Neutrophil (primary cell): ENCODE data around the gene SMIM5.
A peak's percentile ranks its signal among the peaks of the same experiment; 100 is the strongest.
"Not testable (repeated sequence)": the region's sequence is repeated elsewhere in the genome, so short reads cannot be mapped to it uniquely, and the experiment has no call there.

Experiments
- H3K27ac ChIP-seq: fragments of 200-600 bp; sonication (generic); 2 replicates; pipeline ENCODE4 v1.5.1; 2016; ENCODE audit warnings: mild to moderate bottlenecking, moderate library complexity
- H3K27me3 ChIP-seq: fragments of 200-600 bp; sonication (generic); 2 replicates; pipeline ENCODE4 v1.6.0; 2016; ENCODE audit warnings: mild to moderate bottlenecking
- H3K36me3 ChIP-seq: fragments of 200-600 bp; sonication (generic); 2 replicates; pipeline ENCODE4 v1.5.1; 2017
- H3K4me1 ChIP-seq, 2 experiments: fragments of 200-600 bp in 1 of 2; sonication (generic) in 1 of 2; 1 replicate in 1 of 2; 2 replicates in 1 of 2; pipeline versions ENCODE4 v1.5.1 to v1.6.1; 2013 to 2016; ENCODE audit warnings: low read depth in 1 of 2, low read length in 1 of 2, mild to moderate bottlenecking in 1 of 2, moderate library complexity in 1 of 2; ENCODE audit not compliant: control insufficient read depth in 1 of 2, insufficient read depth in 1 of 2
- H3K4me3 ChIP-seq, 2 experiments: fragments of 200-600 bp in 1 of 2; sonication (generic) in 1 of 2; 1 replicate in 1 of 2; 2 replicates in 1 of 2; pipeline ENCODE4 v1.5.1; 2013 to 2016; ENCODE audit warnings: low read depth in 1 of 2, low read length in 1 of 2, mild to moderate bottlenecking in 1 of 2, moderate library complexity in 1 of 2
- H3K9me3 ChIP-seq: fragments of 200-600 bp; sonication (generic); 2 replicates; pipeline ENCODE4 v1.5.1; 2016
- CTCF ChIP-seq: fragments of 200-600 bp; sonication (generic); IDR thresholded peaks from 2 replicates; pipeline ENCODE4 v1.5.1; 2016; ENCODE audit warnings: antibody characterized with exemption

The SMIM5 gene

DNA sequence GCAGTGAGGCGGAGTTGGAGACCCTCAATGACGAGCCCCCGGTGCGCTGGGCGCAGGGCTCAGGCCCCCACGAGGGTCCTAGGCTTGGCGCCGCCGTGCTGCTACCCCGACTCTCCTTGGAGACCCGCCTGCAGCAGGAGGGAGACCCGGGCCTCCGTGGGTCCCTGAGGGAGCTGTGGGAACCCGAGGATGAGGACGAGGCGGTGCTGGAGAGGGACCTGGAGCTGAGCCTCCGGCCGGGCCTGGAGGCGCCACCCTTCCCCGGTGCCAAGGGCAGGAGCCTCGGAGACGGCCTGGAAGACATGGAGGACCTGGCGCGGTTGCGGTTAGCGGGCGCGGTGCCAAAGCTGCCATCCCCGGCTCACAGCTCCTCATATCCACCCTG, 43.3 kb upstream of the SMIM5 start:
- no peak for TF ChIP-seq CTCF
- peak overlapping the region; percentile 77 to 93 for H3K4me3 ChIP-seq
- peaks cover 7% of the 10 kb centered on the region for H3K36me3 ChIP-seq
- H3K9me3 ChIP-seq = no peaks in the 10 kb centered on the region
- no peaks in the 10 kb centered on the region for H3K27me3 ChIP-seq
- peak overlapping the region; percentile 52 for H3K27ac ChIP-seq
- H3K4me1 ChIP-seq = peaks cover 17 to 23% of the 10 kb centered on the region in 2 experiments

- Histone ChIP-seq H3K4me1 (peaks cover 17 to 23% of the 10 kb centered on the region in 2 experiments), H3K4me3 (no peak overlapping the region), H3K9me3 (no peaks in the 10 kb centered on the region), H3K27me3 (no peaks in the 10 kb centered on the region), H3K36me3 (peaks cover 11% of the 10 kb centered on the region), H3K27ac (peak overlapping the region; percentile 52)
- TF ChIP-seq CTCF = no peak
Measured at GRCh38 chr17:75590314-75590761, 42.9 kb upstream of the SMIM5 start.

DNA sequence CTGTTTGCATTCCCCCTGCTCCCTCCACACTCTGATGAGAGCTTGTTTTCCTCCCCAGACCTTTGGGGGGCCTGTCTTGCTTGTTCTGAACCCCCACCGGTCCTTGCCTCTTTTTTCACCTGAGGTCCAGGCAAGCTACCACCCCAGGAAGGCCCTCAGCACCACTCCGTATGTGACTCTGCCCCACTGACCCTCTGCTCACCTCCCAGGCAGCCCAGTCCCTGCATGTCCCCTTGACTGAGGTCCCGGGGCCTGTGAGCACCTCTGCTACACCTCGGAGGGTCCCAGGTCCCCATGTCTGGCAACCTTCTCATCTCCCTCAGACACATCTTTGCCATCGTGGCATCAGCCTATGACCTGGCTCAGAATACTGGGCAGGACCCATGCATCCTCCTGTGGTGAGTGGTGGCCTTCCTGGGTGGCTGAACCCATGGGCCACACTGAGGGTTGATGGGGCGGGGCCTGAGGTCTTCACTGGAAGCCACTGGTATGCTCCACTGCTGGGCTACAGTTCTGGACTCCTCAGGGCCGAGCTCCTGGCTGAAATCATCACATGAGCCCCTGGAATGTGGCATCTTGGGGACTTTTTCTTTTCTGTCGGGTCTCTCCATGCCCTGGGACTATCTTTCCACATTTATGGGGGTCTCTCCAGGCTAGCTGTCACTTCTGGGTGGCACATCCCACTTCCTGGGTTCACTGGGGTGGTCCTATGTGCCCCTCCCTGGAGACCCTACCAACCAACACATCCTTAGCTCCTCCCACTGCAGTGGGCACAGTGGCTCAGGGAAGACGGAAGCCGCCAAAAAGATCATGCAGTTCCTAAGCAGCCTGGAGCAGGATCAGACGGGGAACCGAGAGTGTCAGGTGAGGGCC, 42.1 kb upstream of the SMIM5 start:
- no peaks in the 10 kb centered on the region for H3K27me3 ChIP-seq

DNA sequence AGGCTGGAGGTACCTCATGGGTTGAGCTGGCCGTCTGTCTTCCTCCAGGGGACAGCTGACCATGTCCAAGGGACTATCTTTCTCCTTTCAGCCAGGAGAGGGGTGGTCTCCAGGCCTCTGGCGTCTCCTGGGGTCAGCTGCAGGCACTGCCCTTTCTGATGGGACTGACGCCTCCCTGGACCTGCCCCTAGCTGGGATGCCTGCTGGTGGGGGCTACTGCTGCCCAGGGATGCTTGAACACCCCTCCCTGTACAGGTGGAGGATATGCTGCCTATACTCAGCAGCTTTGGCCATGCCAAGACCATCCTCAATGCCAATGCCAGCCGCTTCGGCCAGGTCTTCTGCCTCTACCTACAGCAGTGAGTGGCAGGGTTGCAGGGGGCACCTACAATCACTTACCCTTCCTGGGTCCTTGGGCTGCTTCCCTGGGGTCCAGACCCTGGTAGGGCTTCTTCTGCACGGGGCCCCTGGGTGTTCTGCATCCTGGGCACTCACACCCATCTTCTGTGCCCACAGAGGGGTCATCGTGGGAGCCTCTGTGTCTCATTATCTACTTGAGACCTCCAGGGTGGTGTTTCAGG, 41.4 kb upstream of the SMIM5 start:
- H3K9me3 ChIP-seq = no peaks in the 10 kb centered on the region
- no peak overlapping the region for H3K4me3 ChIP-seq
- peaks cover 17 to 23% of the 10 kb centered on the region in 2 experiments for H3K4me1 ChIP-seq
- no peak overlapping the region for H3K27ac ChIP-seq
- peaks cover 24% of the 10 kb centered on the region for H3K36me3 ChIP-seq
- no peak for TF ChIP-seq CTCF
- H3K27me3 ChIP-seq = no peaks in the 10 kb centered on the region

More for the DNA sequence above, 42.1 kb upstream of the SMIM5 start:
- H3K27ac ChIP-seq = peak overlapping the region; percentile 52
- no peak overlapping the region for H3K4me3 ChIP-seq
- no peaks in the 10 kb centered on the region for H3K9me3 ChIP-seq
- no peak for TF ChIP-seq CTCF
- H3K4me1 ChIP-seq = peaks cover 17 to 23% of the 10 kb centered on the region in 2 experiments
- H3K36me3 ChIP-seq = peaks cover 18% of the 10 kb centered on the region

- TF ChIP-seq CTCF = no peak
- Histone ChIP-seq H3K27me3 (no peaks in the 10 kb centered on the region), H3K4me1 (peaks cover 10 to 17% of the 10 kb centered on the region in 2 experiments), H3K27ac (no peak overlapping the region), H3K36me3 (peaks cover 26% of the 10 kb centered on the region), H3K9me3 (no peaks in the 10 kb centered on the region), H3K4me3 (no peak overlapping the region)
Measured at GRCh38 chr17:75592348-75593020, 40.8 kb upstream of the SMIM5 start.

DNA sequence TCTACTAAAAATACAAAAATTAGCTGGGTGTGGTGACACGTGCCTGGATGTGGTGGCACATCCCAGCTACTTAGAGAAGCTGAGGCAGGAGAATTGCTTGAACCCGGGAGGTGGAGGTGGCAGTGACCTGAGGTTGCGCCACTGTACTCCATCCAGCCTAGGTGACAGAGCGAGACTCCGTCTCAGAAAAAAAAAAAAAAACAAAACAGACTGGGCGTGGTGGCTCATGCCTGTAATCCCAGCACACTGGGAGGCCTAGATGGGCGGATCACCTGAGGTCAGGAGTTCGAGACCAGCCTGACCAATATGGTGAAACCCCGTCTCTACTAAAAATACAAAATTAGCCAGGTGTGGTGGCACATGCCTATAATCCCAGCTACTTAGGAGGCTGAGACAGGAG, 39.8 kb upstream of the SMIM5 start:
- not testable (repeated sequence) for H3K27ac ChIP-seq, H3K4me3 ChIP-seq, H3K27me3 ChIP-seq, H3K9me3 ChIP-seq
- Histone ChIP-seq H3K36me3 (peaks cover 26% of the 10 kb centered on the region), H3K4me1 (peaks cover 8 to 13% of the 10 kb centered on the region in 2 experiments)
